Skeletal muscle satellite cell (primary cell): Measurements from ENCODE around the gene SLCO2A1.

Source experiments
- H3K27me3 ChIP-seq: 2 replicates; pipeline ENCODE4 v1.7.0; 2013; ENCODE audit warnings: low read length; ENCODE audit not compliant: control insufficient read depth, insufficient read depth
- H3K36me3 ChIP-seq: 2 replicates; pipeline ENCODE4 v1.7.0; 2013; ENCODE audit warnings: mild to moderate bottlenecking, control low read depth, low read length; ENCODE audit not compliant: insufficient read depth
- H3K4me1 ChIP-seq: 2 replicates; pipeline ENCODE4 v1.7.0; 2013; ENCODE audit warnings: low read length; ENCODE audit not compliant: control insufficient read depth, insufficient read depth
- H3K4me2 ChIP-seq: 2 replicates; pipeline ENCODE4 v1.7.0; 2013; ENCODE audit warnings: mild to moderate bottlenecking, low read length
- H3K4me3 ChIP-seq: 2 replicates; pipeline ENCODE4 v1.7.0; 2013; ENCODE audit warnings: low read length
- H3K9ac ChIP-seq: 2 replicates; pipeline ENCODE4 v1.7.0; 2013; ENCODE audit warnings: mild to moderate bottlenecking, low read depth, low read length, moderate library complexity
- H3K9me3 ChIP-seq: replicated peaks from 2 replicates; pipeline ENCODE4 v1.7.0; 2013; ENCODE audit warnings: mild to moderate bottlenecking, control low read depth, low read length

Gene SLCO2A1

DNA sequence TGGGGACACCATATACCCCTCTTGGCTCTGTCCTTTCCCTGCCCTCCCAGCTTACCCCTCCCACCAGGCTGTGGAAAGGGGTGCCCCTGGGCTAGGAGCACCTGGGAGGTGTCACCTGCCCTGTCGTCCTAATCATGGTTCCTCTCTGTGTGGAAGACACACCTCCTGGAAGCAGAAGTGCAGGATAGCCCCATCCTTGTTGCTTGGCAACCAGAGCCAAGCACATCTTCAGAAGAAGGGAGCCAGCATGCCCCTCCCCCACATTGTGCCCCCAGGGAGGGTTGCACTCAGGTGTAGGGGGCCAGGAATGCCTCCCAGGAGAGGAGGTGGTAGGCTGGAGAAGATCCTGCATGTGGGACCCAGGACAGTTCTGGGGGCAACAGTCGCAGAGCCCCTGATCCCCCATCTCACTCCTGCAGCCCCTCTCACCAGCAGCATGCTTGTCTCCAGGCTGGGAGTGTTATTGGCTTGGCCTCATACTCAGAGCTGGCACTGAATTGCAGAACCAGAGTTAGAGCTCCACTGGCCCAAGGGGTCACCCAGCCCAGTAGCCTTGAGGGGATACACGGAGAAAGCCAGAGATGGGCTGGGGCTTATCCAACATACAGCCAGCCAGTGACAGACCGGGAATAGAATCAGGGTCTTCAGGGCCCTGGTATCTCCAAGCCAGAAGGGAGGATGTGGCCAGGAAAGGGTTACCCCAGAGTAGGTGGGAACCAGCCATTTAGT, 142.5 kb downstream of the SLCO2A1 start:
- Histone ChIP-seq H3K4me2 (no peak overlapping the region), H3K9me3 (no peaks in the 10 kb centered on the region), H3K9ac (no peak overlapping the region), H3K36me3 (no peaks in the 10 kb centered on the region), H3K4me3 (no peak overlapping the region), H3K27me3 (peaks cover 42% of the 10 kb centered on the region), H3K4me1 (no peaks in the 10 kb centered on the region)

DNA sequence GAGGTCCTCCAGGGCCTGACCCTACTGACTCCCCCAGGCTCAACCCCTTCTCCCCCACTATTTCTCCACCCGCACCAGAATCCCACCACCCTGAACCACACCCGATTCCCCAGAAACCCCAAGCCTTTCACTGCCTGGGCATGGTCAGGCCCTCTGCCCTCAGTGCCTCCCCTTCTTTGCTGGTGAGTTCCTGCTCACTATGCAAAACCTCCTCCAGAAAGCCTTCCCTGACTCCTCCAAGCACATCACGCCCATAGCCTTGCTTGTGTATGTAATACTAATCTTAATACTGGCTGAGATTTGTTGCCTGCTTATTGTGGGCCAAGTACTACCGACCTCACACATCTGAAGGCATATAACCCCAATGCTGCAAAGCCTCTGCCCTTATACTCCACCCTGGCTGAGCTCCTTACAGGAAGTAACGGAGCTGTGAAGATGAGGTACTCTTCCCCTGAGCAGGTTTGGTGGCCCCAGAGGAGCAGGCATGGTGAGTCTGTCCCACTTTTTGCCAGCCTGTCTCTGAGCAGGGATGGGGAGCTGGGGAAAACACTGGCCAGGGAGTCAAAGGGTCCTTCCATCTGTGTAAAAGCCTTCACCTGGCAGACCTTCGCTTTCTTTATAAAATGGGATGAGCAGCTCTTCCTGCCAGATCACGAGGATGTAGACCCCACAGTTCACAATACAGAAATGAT, 143.5 kb downstream of the SLCO2A1 start:
- no peak overlapping the region for H3K9ac ChIP-seq
- peaks cover 39% of the 10 kb centered on the region for H3K27me3 ChIP-seq
- no peaks in the 10 kb centered on the region for H3K4me1 ChIP-seq
- H3K4me3 ChIP-seq = no peak overlapping the region
- no peaks in the 10 kb centered on the region for H3K36me3 ChIP-seq
- no peak overlapping the region for H3K4me2 ChIP-seq
- H3K9me3 ChIP-seq = no peaks in the 10 kb centered on the region

DNA sequence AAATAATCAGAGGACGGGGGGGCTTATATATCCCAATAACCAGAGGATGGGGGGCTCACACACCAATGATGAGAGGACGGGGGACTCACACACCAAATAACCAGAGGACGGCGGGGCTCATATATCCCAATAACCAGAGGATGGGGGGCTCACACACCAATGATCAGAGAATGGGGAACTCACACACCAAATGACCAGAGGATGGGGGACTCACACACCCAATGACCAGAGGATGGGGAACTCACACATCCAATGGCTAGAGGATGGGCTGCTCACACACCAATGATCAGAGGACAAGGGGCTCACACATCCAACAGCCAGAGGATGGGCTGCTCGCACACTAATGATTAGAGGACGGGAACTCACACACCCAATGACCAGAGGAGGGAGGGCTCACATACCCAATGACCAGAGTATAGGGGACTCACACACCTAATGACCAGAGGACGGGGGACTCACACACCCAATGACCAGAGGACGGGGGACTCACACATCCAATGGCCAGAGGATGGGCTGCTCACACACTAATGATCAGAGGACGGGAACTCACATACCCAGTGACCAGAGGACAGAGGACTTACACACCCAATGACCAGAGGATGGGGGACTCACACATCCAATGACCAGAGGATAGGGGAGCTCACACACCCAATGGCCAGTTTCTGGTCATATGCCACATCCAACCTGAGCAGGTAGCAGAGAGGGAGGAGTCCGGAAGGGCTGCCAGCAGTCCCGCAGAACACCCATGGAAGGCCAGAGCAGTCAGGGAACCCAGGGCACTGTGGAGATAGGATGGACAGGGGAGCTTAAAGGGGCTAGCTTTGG, 144.6 kb downstream of the SLCO2A1 start:
- Histone ChIP-seq H3K9me3 (no peaks in the 10 kb centered on the region), H3K4me2 (no peak overlapping the region), H3K36me3 (no peaks in the 10 kb centered on the region), H3K9ac (no peak overlapping the region), H3K27me3 (peaks cover 34% of the 10 kb centered on the region), H3K4me3 (no peak overlapping the region), H3K4me1 (no peaks in the 10 kb centered on the region)

DNA sequence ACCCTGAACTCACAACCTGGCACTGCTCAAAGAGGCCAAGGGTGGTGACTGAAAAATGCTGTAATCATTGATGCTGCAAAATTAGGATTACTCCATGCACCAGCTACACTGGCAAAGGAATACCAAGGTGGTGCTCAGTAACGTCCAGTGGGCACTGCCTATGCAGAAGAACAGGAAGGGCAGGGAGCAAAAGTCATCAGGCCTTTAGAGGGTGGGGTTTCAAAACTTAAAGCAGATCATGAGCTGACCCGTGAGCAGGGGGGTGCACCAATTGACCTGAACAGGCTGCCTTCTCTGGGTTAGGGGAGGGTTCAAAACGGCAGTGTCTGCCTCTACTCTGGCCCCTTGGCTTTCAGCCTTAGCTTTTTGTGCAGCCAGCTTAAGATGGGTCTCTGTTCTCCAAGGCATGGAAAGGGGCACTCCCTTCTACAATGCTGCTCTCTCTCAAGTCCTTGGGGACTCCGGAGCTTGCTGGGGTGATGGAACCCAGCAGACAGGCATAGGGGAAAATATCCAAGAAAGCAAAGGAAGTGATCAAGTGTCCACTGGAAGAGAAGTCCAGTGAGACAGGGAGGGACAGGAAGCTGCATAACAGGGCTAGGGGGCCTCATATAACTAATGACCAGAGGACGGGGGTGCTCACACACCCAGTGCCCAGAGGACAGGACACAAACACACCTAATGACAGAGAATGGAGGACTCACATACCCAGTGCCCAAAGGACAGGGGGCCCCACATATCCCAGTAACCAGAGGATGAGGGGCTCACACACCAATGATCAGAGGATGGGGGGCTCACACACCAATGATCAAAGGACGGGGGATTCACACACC, 145.5 kb downstream of the SLCO2A1 start:
- H3K4me1 ChIP-seq = no peaks in the 10 kb centered on the region
- peaks cover 34% of the 10 kb centered on the region for H3K27me3 ChIP-seq
- no peak overlapping the region for H3K4me2 ChIP-seq

DNA sequence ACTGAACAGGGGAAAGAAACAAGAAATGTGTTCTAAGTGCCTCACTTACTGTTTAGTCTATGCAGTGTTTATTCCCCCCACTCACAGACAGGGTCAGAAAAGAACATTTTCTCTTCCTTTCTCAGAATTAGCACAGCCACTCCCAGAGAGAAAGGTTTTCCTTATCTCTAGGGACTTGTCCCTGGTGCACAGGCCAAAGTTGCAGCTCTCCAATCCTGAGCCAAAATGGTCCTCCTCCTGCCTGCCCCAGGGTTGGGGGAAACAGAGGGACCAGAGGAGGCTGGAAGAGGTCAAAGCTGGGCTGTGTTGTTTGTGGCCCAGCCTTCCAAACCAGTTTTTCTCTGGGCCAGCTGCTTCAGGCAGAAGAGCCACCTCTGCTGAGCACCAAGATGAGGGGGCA, 146.1 kb downstream of the SLCO2A1 start:
- no peaks in the 10 kb centered on the region for H3K36me3 ChIP-seq
- H3K4me1 ChIP-seq = no peaks in the 10 kb centered on the region
- H3K4me2 ChIP-seq = no peak overlapping the region
- no peaks in the 10 kb centered on the region for H3K9me3 ChIP-seq
- no peak overlapping the region for H3K9ac ChIP-seq
- peaks cover 34% of the 10 kb centered on the region for H3K27me3 ChIP-seq
- H3K4me3 ChIP-seq = no peak overlapping the region

More for the DNA sequence above, 145.5 kb downstream of the SLCO2A1 start:
- H3K36me3 ChIP-seq = no peaks in the 10 kb centered on the region
- H3K9me3 ChIP-seq = no peaks in the 10 kb centered on the region
- no peak overlapping the region for H3K9ac ChIP-seq
- no peak overlapping the region for H3K4me3 ChIP-seq

DNA sequence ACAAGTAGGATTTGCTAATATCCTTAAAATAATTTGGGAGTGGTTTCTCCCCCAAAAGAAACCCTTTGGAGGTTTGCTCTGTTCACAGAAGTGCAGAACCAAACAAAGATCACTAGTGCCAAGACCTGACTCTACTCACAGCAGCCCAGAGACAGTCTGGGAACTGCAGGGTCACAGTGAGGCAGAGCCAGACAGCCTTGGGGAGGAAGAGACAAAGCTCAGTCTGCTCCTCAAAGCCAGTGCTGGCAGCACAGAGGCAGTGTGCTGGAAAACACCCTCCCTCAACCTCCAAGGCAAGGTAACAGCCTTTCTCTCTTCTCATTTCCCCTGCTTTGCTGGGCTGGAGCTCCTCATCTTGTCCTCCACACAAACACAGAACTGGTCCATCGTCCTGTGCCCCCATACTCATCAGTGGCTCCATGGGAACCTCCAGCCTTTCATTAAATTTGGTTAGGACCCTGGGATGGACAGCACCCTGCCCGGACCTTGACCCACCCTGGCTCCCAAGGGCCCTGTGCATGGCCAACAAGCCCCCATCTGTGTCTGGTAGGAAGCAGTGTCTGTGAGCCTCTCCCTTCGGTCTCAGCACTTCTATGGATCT, 146.6 kb downstream of the SLCO2A1 start:
- Histone ChIP-seq H3K4me2 (no peak overlapping the region), H3K9ac (no peak overlapping the region), H3K27me3 (peaks cover 37% of the 10 kb centered on the region), H3K4me1 (no peaks in the 10 kb centered on the region), H3K9me3 (no peaks in the 10 kb centered on the region), H3K36me3 (no peaks in the 10 kb centered on the region), H3K4me3 (no peak overlapping the region)

DNA sequence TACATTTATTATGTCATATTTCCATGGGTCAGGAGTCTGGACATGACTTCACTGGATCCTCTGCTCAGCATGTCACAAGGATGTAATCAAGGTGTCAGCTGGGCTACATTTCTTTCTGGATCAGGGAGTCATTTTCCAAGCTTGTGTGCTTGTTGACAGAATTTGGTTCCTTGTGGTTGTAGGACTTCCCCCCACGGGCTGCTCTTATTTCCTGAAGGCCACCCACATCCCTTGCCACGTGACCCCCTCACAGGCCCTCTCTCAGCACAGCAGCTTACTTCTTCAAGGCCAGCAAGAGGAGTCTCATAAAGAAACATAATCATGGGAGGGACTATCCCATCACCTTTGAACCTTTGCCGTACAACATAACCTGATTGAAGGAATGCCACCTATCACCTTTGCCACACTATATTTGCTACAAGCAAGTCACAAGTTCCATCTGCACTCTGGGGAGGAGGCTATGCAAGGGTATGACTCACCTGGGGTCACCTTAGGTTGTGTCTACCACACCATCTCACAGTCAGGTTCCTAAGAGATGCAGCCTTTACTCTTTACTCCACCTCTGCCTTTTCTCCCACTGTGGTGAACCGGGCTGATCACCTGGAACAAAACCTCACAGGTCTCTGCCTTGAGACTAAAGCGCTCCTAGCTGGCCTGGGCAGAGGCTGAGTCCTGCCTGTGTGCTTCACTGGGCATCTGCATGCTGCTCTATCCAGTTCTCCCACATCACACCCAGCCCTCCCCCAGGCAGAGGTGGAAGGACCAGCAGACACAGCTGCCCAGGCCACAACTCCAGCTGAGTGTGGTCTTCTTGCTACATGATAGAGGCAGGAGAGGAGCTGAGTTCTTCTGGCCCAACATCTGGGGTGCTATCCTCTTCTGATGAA, 147.5 kb downstream of the SLCO2A1 start:
- Histone ChIP-seq H3K9me3 (no peaks in the 10 kb centered on the region), H3K4me3 (no peak overlapping the region), H3K4me1 (no peaks in the 10 kb centered on the region), H3K27me3 (peaks cover 38% of the 10 kb centered on the region), H3K4me2 (no peak overlapping the region), H3K9ac (no peak overlapping the region), H3K36me3 (no peaks in the 10 kb centered on the region)

DNA sequence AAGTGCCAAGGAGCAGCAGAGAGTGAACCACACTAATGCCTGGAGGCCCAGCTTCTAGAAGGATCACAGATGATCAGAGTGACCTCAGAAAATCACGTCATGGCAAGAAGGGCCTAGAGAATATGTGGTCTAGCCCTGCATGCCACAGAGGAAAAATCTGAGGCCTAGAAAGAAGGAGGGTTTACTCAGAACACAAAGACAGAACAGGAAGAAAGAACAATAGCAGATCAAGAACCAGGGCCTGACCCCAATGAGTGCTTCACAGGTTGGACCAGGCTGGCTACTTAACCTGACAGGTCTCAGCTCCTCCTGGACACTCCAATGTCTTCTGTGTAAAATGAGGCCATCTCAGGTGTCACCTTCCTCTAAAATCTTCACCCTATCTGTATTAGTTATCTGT, 148.2 kb downstream of the SLCO2A1 start:
- H3K4me3 ChIP-seq = no peak overlapping the region
- H3K9ac ChIP-seq = no peak overlapping the region
- H3K4me2 ChIP-seq = no peak overlapping the region
- peaks cover 42% of the 10 kb centered on the region for H3K27me3 ChIP-seq
- H3K36me3 ChIP-seq = no peaks in the 10 kb centered on the region
- H3K9me3 ChIP-seq = no peaks in the 10 kb centered on the region
- no peaks in the 10 kb centered on the region for H3K4me1 ChIP-seq

DNA sequence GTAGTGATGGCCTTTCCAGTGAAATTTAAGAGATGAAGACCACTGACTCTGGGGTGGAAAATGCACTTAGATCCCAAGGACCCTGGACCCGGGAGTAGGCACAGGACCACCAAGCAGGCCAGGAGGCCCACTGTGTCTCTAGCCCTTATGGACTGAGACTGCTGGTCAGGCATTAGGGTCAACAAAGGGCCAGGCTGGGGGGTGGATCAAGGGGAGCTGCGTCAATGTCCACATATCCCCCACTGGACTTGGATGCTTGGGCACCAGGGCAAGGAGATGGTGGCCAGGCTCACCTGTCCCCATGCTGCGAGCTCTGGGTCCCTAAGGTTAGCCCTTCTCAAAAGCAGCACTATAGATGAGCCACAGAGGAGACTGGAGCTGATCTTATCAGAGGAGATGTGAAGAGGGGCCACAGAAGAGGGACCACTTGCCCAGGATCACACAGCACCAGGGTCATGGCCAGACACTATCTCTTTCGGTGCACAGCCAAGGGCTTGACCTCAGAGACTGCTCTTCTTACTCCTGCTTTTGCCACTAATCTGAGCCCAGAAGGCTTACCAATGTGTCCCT, 148.8 kb downstream of the SLCO2A1 start:
- H3K27me3 ChIP-seq = peaks cover 37% of the 10 kb centered on the region
- no peaks in the 10 kb centered on the region for H3K36me3 ChIP-seq
- H3K4me1 ChIP-seq = no peaks in the 10 kb centered on the region
- no peak overlapping the region for H3K4me3 ChIP-seq
- no peak overlapping the region for H3K9ac ChIP-seq
- no peak overlapping the region for H3K4me2 ChIP-seq
- no peaks in the 10 kb centered on the region for H3K9me3 ChIP-seq

DNA sequence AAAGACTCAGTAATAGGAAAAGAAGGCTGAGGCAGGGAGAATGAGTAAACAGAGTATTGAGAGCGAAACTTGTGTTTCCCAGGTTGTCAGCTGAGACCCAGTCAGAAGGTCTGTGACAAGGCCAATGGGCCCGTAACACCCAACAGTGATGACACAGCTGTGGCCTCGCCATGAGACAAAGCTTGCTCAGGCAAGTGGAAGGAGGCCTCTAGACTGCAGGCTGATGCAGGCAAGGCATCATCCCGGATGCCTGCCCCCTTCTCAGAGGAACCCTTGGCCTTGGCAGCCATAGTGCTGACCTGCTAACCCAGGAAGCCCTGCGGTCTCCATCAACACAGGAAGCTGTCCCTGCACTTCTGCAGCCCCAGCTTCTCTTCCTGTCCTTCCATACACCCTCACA, 149.4 kb downstream of the SLCO2A1 start:
- Histone ChIP-seq H3K9ac (no peak overlapping the region), H3K4me3 (no peak overlapping the region), H3K4me2 (no peak overlapping the region), H3K36me3 (no peaks in the 10 kb centered on the region), H3K4me1 (no peaks in the 10 kb centered on the region), H3K9me3 (no peaks in the 10 kb centered on the region), H3K27me3 (peaks cover 34% of the 10 kb centered on the region)
